GM18502 (cell line): ENCODE results near the gene HPS4.

Source experiments
- ATAC-seq: cut with Tn5 transposase; IDR thresholded peaks from one replicate; pipeline ENCODE4 v1.9.1; 2021; ENCODE audit warnings: mild to moderate bottlenecking; ENCODE audit not compliant: unreplicated experiment, poor library complexity

HPS4 gene

DNA sequence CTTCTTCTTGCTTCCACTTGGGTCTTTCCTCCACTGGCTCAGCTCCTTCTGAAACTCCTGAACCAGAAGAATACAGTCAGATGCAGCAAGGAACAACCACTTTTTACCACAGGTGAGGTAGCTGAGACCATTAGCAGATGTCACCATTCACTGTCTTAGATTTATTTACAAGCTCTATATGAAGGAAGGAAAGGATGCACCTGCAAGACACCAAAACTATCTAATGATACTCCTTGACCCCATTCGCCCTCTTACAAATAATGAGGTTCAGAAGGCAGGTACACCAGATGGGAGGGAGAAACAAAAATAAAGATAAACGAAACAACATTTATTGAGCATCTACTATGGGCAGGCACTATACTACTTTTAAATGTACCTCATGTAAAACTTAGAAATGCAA is 18.4 kb upstream of the HPS4 start:
- no peak for ATAC-seq

DNA sequence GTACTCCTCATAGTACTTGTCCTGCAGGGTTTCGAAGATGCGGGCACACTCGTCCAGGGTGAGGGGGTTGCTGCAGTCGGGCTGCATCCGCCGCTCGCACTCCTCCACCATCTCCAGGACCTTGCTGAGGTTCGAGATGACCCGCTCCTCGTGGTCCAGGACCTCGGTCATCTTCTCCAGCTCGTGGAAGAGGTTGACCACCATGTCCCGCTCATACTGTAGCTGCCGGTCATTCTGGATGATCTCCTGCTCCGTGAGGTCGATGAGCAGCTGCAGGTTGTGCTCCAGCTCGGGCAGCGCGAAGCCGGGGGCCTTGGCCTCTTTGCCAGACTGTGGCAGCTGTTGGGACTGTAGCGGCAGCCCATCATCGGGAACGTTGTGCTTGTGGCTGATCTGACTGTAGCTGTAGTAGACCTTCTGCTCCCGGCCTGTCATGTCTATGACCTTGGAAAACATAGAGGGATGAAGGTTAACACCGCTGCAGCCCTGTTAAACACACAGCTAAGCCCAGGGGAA is 15.7 kb upstream of the HPS4 start:
- no peak for ATAC-seq

DNA sequence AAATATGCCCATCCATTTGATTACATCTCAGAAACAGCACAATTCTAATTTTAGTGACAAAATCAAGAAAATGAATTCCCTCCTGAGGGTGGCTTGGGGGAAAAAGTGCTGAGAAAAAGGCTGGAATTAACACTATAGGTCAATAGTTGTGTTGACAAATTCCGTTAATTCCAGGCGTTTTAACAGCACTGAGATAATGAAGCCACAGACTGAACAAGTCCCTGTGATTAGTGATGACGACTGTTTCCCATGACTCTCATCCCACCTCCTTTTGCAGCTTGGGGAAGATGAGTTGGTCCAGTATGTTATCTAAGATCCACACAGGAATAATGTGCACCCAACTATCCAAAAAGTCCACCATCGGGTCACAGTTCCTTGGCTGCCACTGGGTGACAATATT is 12.9 kb upstream of the HPS4 start:
- ATAC-seq = no peak

DNA sequence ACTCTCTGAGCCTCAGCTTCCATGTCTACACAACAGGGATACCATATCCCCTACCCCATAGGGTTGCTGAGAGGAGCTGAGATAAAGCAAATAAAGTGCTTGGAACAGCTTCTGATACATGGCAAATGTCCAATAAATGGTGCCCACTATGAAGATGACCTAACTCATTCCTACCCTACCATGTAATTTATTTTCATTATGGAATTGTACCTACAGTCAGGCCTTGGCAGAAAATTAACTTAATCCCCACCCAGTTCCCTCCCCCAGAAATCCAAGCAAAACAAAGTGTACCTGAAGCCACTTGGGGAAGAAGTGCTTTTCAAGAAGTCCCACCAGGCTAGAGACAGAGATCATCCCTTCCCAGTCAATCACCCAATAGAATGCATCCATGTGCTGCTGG is 10.9 kb upstream of the HPS4 start:
- no peak for ATAC-seq

DNA sequence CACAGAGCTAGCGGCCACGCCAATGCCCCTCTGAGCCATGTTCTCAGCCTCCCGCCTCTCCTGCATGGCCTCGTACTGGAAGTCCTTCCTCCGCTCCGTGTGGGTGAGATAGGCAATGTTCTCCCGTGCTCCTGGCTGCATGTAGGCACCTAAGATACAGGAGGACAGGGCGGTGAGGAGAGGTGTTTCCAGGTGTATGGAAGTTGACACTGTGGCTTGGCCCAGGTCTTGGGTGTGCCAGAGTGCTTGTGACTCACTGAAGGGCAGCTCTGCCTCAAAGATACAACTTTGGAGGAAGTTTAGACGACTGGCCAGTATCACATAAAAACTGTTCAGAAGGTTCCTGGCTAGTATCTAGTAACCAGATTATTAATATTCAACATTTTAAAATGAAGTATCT is 8.6 kb upstream of the HPS4 start:
- ATAC-seq = no peak

DNA sequence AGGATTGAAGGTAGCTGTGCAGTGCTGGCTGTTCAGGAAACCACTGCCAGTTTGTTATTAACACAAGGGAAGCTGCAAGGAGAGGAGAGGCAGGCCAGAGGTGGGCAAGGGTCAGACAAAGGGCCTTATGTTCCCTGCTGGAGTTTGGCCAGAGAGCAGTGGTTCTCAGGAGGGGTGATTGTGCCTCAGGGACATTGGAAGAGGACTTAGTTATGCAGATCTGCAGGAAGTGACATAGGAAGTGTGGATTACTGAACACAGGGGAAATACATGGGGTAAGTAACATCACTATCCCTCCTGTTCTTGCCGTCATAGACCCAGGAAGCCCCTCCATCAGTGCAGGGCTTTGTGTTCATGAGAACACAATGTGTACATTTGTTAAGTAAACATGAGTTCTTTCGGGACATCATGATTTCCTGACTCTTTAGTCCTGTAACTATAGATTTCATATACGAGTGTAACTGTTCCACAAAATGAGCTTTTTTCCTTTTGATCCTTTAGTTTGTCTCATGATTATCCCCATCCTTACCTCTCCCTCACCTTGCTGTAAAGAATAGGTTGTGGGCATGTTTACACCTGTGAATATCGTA is 6.0 kb upstream of the HPS4 start:
- ATAC-seq = no peak

DNA sequence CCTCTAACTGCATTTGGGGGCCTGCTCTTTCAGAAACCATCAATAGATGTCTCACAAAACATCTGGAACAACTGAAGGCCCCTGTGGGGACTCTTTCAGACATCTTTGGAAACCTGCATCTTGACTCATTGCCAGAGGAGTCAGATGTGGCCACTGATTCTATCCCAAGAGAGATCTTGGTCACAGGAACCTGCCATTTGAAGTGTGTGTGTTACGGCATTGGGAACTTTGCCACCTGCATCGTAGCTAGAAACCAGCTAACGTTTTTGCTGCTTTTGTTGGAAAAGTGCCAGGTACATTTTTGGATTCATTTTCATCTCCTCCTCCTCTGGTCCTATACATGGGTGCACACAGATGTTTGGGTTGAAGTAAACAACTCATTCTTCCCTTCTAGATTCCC is 4.4 kb upstream of the HPS4 start:
- ATAC-seq = no peak

DNA sequence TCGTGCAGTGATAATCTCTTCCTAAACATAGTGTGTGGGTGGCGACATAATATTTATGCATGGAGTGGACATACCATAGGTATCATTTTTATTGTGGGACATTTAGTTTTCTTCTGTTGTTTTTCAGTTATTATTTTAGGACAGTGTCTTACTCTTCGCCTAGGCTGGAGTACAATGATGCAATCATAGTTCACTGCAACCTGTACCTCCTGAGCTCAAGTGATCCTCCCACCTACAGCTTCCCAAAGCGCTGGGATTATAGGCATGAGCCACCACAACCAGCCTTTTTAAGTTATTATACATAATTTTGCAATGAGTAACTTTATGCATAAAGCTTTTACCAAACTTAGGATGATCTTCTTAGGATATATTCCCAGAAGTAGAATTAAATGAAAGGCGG is 2.8 kb upstream of the HPS4 start:
- ATAC-seq = no peak

DNA sequence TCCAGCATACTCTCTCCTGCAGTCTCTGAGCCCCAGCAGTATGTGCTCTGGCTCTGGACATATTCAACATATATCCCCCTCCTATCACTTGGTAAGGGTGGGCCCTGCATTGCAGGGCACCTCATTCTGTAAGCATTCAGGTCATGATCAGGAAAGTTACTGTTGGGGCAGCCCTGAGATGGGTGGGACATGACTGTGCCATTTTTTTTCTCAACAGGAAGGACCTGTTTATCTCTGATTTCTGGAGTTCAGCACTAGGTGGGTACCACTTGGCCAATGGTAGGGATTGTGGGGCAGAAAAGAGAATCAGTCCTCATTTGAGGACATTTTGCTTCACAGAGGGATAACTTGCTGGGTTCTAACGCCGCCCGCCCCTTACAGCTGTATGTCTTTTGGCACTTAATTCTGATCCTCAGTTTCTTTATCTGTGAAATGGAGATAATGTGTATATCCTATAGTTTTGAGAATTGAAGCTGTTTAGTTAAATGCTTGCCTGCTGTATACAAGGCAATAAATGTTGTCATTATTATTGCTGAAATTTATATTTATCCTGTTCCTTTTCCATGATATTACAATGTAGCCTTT is 2.3 kb upstream of the HPS4 start:
- ATAC-seq = no peak

DNA sequence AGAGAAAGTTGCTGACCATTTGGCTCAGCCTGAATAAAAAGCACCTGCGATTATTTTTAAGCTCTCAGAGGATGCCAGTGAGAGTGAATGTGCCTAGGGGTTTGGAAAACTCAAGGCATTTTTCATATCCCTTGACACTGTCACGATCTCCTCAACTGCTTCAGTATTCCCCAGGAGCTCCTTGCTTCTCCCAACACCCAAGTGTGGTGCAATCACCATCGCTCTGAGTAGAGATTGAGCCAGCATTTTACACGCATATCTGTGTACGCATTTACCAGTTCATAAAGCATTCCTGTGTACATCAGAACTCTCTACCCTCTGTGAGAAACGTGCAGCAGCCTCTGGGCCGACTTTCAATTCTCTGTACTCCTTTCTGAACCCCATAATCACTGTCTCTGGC is 1.4 kb upstream of the HPS4 start:
- no peak for ATAC-seq

DNA sequence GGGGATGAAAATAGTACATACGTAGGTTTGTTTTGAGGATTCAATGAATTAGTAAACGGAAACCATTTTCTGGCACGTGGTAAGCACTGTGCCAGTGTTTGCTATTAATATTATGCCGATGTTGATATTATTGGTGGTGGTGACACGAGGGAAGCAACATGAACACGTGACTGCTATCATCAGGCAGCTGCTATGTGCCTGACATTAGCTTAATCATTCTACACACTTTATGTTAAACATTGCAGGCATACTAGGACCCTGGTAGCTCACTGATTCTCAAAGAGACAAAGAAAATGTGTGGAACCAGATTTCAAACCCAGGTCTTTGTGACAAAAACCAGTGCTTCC is 750 bp upstream of the HPS4 start:
- ATAC-seq = no peak

DNA sequence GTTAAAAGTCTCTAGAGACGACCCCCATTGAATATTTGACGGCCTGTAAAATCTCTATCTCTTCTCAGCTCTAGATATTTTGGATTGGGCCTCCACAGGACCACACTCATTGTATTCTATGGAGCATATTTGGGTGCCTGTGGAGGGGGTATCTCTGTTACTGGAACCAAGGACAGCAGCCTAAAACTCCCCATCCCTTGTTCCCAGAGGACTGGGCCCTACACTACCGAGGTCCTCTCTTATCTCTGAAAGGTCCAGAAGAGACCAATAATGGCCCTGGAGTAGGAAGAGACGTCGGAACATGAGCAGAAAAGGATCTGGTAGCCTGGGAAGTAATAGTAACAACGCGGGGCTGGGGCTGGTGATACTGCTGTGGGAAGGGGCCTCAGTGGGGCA is 542 bp downstream of the HPS4 start:
- no peak for ATAC-seq

DNA sequence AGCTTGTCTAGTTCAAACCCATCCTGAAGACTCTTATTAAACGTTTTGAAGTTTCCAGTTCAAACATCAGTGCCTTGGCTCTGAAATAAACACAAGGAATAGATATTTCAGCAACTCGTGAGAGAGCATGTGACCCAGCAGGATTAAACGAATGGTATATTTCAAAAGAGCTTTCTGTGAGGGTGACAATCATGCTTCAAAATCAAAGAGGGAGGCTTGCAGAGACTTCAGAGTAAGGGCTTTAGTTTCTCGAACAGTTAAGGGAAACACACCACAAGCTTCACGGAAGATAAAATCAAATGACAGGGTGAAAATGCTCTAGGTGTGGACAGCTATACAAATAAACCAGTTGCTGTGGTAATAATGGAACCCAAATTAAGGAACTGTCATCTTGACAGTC is 1.4 kb downstream of the HPS4 start:
- ATAC-seq = no peak

DNA sequence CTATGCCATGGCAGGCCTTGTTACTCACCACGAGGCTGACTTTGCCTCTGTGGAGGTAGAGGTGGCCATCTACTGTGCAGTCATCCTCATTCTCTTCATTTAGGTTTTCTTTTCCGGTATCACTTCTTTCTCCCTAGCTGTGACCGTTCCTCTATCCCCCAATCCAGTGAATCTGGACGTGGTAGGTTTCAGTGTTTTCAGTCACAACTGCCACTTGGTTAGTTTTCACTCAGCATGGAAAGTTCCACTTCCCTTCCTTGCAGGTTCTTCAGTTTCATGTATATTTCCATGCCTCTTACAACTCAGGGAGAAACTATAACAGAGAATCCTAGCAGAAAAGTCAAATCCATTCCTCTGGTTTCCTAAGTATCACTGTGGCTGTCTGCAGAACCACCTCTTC is 1.9 kb downstream of the HPS4 start:
- ATAC-seq = no peak

DNA sequence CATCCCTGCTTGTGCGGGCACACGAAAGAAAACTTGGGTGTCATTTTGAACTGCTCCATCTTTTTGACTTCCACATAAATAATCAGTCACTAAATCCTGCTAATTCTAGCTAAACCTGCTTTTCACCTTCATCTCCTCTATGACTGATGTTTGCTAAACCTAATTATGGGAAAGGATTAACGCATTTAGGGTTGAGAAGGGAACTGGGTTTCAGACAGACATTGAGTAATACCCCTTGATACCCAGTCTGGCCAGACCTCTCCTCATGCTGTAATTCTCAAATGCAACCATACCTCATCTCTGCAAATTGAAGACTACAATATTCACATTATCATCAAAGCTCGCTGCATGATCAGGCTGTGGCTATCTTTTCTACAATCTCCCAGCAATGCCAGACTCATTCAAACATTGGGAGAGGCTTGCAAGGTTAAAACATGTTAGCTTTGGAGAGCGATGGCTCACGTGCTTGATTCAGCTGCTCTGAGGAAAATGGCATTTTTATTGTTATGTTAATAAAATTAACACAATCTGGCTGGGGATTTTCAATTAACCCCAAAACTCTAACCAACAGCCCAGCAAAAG is 2.4 kb downstream of the HPS4 start:
- no peak for ATAC-seq

DNA sequence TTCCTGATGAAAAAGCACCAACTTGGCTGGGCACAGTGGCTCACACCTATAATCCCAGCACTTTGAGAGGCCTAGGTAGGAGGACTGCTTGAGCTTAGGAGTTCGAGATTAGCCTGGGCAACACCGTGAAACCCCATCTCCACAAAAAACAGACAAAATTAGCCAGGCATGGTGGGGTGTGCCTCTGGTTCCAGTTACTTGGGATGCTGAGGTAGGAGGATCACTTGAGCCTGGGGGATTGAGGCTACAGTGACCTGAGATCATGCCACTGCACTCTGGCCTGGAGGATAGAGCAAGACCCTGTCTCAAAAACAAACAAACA is 3.0 kb downstream of the HPS4 start:
- ATAC-seq = no peak

DNA sequence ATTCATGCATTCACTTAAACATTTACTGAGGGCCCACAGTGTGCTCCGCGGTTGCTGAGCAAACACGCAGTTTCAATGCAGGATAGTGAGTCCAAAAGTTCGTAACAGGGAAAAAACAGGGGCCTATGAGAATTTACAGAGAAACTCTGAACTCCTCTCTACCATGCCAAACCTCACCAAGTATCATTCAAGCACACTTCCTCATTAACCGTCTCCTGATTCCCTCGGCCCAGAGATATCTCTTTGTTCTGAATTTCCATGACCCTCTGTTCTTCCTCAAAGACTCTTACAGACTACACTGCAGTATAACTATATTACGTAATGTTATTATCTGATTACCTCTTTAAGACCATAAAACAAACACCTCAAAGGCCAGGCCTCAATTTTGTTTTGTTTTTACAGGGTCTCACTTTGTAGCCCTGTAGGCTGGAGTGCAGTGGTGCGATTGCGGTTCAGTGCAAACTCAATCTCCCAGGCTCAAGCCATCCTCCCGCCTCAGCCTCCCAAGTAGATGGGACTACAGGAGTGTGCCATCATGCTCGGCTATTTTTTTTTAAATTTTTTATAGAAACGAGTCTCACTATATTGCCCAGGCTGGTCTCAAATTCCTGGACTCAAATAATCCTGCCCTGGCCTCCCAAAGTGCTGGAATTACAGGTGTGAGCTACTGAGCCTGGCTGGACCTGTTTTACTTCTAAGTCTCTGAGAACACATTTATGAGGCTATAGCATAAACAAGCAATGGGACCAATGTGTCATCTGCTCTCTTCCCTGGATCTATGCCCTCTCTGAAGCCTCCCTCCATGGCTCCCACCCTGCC is 3.6 kb downstream of the HPS4 start:
- ATAC-seq = no peak

DNA sequence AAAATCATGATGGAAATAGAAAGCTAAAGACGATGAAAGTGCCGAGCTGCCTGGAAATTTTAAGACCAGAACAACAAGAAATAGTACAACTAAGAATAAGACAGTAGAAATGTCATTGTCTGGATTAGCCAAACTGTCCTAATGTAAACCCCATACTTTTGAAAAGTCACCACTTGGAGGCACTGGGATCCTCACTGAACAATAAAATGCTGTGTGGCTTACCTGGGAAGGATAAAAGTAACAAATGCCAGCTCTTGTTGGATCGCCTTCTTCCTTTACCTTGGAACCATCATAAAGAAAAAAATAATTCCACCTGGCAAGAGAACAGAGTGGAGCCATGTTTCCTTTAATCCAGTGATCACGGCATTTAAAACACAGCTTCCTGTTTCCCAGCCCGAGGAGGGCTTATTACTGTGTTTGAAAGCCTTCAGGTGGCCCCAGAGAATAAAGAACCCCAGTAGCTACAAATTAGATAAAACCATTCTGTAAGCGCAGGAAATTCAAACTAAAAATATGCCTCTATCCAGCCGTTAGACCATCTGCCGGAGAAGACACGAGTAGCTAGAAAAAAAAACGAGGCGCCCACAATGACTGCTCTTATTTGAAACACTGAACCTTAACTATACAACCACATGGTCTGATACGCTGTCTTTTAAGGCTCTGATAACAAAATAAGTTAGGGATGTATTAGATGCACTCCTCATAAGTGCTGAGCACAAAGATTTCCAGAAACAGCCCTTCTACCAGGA is 4.4 kb downstream of the HPS4 start:
- no peak for ATAC-seq

DNA sequence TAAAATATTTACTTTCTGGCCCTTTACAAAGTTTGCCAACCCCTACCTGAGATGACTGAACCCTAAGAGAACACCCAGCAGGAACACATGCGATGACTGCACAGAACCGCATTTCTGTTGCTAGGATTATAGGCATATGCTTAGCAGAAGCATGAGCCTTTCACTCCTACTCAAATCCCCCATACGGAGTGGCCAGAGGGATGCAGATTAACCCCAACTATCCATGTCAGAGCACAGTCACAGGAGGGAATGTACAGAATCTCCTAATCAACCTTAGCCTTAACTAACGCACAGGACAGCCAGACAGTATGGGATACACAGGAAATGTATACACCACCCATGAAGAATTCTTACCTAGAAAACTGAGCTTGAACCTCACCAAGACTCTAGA is 6.2 kb downstream of the HPS4 start:
- no peak for ATAC-seq

DNA sequence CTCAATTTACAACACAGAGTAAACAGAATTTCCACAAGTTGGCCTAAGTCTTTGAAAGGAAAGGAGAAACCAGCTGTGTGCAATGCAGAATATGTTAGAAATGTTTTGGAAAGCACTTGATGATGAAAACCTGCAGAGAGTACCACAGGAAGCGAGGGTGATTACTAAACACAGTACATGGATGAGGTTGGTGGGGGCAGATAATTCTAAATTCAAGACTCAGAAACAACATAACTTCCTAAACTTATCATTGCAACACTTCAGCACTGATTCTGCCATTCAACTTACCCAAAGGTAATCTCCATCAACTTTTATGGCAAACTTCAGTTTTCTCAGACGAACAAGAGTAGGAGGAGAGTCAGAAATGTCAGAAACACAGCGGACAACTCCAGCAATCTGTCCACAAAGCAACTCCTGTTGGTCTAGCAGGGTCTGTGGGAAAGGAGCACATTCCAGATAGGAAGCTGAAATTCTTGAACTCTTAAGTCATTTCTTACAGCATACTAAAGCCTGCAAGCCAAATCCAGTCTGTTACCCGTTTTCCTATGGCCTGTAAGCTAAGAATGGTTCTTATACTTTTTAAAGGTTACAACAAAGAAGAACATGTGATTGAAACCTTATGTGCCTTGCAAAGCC is 6.8 kb downstream of the HPS4 start:
- ATAC-seq = no peak

DNA sequence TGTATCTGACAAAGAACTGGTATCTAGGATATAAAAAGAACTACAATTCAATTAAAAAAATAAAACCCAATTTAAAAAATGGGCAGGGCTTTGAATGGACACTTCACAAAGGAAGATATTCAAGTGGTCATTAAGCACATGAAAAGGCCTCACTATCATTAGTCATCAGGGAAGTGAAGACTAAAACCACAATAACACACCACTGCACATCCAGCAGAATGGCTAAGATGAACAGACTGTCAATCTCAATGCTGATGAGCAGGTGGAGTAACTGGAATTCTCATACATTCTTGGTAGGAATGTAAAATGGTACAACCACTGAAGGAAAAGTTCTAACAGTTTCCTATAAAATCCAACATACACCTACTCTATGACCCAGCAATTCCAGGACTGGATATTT is 8.9 kb downstream of the HPS4 start:
- ATAC-seq = no peak
